WI38 (cell line): ENCODE results near the gene GNA14.
"Not testable (repeated sequence)": the region's sequence is repeated elsewhere in the genome, so short reads cannot be mapped to it uniquely, and the experiment has no call there.

Source experiments
- H3K4me3 ChIP-seq: 2 replicates; pipeline ENCODE4 v1.5.1; 2011; ENCODE audit warnings: low read depth, mild to moderate bottlenecking, control low read depth, low read length
- CTCF ChIP-seq: IDR thresholded peaks from 2 replicates; pipeline ENCODE4 v1.5.1; 2012; ENCODE audit warnings: low read depth, mild to moderate bottlenecking, control low read depth, low read length

Gene GNA14

DNA sequence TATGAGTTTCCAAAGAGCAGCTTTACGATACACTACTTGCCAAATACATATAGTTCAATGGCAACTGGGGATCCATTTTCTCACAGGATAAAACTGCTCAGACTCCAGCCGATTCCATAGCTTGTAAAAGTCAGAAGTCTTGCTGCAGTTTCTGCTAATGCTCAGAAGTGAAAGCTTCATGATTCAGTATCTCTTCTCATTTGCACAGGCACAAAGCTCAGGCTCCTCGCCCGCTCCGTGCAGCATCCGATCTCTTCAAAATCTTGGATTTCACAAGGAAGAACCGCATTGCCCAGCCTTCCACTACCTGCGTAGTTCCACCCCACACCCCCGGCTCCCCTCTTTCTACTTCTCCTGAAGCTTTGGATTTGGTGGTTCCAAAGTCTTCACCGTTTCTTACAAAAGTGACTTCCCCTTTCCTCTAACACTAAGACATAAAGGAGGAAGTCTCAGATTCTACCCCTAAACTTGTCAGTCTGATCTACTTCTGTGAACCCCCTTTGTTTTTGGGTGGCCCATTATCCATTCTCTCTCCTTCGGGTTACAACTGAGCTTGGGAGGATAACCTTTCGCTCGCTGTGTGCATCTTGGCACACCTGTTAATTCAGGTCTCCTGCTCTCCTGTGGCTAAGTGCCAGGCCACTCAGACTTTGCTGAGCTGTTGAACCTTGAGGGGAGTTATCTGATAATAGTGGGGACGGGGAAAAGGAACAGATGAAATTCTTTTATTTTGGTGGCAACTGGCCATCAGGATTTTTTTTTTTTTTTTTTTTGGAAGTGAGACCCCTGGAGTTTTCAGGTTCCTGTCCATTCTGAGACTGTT lies 194.1 kb downstream of the GNA14 start:
- H3K4me3 ChIP-seq: no peak overlapping the region
- no peak for TF ChIP-seq CTCF

DNA sequence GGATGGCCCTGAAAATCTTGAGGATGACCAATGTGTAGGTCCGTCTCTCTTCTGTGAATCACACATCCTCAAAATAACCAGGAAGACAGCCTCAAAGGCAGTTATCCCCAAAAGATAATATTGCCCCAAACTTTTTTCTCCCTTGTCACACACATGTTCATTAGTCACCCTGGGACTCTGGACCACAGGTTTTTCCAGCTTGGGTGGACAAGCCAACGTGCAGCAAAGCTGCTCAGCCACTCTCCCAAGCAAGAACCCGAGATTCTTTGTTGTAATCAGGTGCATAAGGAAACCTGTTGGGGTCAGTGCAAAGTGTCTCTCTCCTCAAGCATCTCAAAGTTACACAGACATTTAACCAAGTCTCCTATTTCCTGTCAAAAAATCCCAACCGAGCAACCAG lies 196.6 kb downstream of the GNA14 start:
- H3K4me3 ChIP-seq: no peak overlapping the region
- no peak for TF ChIP-seq CTCF

DNA sequence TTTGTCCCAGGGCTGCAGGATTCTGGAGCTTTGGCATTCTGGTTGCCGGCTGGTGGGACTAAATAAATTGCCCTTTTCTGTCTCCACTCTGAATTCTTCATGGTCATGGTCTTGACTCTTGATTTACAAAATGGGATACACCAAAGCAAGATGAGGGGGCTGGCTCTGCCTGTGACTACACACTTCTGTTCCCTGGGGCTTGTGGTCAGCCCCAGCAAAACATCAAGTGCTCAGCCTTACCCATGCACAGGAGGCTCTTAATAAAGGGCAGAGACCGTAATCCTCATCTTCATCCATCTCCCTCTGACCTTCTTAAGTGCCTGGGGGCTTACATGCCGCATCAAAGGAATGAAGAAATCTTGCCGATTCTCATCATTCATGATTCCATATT lies 198.0 kb downstream of the GNA14 start:
- no peak overlapping the region for H3K4me3 ChIP-seq
- TF ChIP-seq CTCF: no peak

- no peak for TF ChIP-seq CTCF
- no peak overlapping the region for H3K4me3 ChIP-seq
Measured at GRCh38 chr9:77449240-77450084, 198.7 kb downstream of the GNA14 start.

GRCh38 chr9:77447646-77448045 lies 200.5 kb downstream of the GNA14 start:
- H3K4me3 ChIP-seq: no peak overlapping the region
- TF ChIP-seq CTCF: no peak

GRCh38 chr9:77442436-77442835 lies 205.7 kb downstream of the GNA14 start:
- H3K4me3 ChIP-seq: no peak overlapping the region

DNA sequence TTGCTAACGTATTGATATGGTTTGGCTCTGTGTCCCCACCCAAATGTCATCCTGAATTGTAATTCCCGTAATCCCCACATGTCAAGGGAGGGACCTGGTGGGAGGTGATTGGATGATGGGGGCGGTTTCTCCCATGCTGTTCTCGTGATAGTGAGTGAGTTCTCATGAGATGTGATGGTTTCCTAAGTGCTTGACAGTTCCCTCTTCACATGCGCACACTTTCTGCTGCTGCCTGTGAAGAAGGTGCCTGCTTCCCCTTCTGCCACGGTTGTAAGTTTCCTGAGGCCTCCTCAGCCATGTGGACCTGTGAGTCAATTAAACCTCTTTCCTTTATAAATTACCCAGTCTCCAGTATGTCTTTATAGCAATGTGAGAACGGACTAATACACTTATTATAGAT lies 207.0 kb downstream of the GNA14 start:
- H3K4me3 ChIP-seq: not testable (repeated sequence)

More at GRCh38 chr9:77442436-77442835, 205.7 kb downstream of the GNA14 start:
- no peak for TF ChIP-seq CTCF
